ENCODE results near the gene PNPO.

GRCh38 chr17:47959825-47960655 lies 18.7 kb downstream of the PNPO start:
- TF ChIP-seq POLR2A (IDR thresholded peaks at IDR 0.05; ENCODE audit: low read length) (no peak), GATA1 (IDR thresholded peaks at IDR 0.05; ENCODE audit: low read depth, low read length) (no peak)

Measured in erythroblast (primary cell).